Osteocyte (in vitro differentiated cells): Measurements from ENCODE around the gene EDN1. TPM values are rescaled to one million over a fixed set of nuclear protein-coding genes. Genes with fewer than 3 reads are reported as not detected.

Source experiments
- DNase-seq: peaks from one replicate; pipeline ENCODE4 v3.0.0; 2021; ENCODE audit warnings: mixed read lengths; ENCODE audit not compliant: unreplicated experiment; ENCODE audit errors: extremely low spot score
- H3K27ac Mint-ChIP-seq: one replicate; pipeline ENCODE4 v1.8.0; 2021; ENCODE audit warnings: mild to moderate bottlenecking, mixed read lengths; ENCODE audit not compliant: unreplicated experiment
- H3K27me3 Mint-ChIP-seq: one replicate; pipeline ENCODE4 v1.8.0; 2021; ENCODE audit warnings: mixed read lengths; ENCODE audit not compliant: unreplicated experiment
- H3K36me3 Mint-ChIP-seq: one replicate; pipeline ENCODE4 v1.8.0; 2021; ENCODE audit warnings: mixed read lengths; ENCODE audit not compliant: unreplicated experiment
- H3K4me1 Mint-ChIP-seq: one replicate; pipeline ENCODE4 v1.8.0; 2021; ENCODE audit warnings: mixed read lengths; ENCODE audit not compliant: unreplicated experiment
- H3K4me3 Mint-ChIP-seq: one replicate; pipeline ENCODE4 v1.8.0; 2021; ENCODE audit warnings: mild to moderate bottlenecking, moderate library complexity, mixed read lengths; ENCODE audit not compliant: unreplicated experiment
- H3K9me3 Mint-ChIP-seq: one replicate; pipeline ENCODE4 v1.8.0; 2021; ENCODE audit warnings: mixed read lengths; ENCODE audit not compliant: unreplicated experiment
- long read RNA-seq: library from polyadenylated mRNA; unstranded; transcript quantifications from one replicate; pipeline ENCODE4 v2.0.0, GENCODE V29; 2021
- total RNA-seq: library from RNA; stranded (reverse); gene quantifications from 2 replicates; pipeline ENCODE4 v1.2.1, GENCODE V29; 2021
- TF ChIP-seq, protein P1 (sequence below): fragments of 200-600 bp; sonication (generic); IDR thresholded peaks from 2 replicates; pipeline ENCODE4 v1.5.0; 2021; ENCODE audit warnings: antibody characterized with exemption, mild to moderate bottlenecking, moderate library complexity

Gene EDN1
- 10.9 and 13.2 TPM in 2 replicates for total RNA-seq
- long read RNA-seq, transcript EDN1-201 (5 exons, 2,033 nt), result major isoform, 55 of 68 reads
- long read RNA-seq, partial matches to known transcripts, result 2 of 68 reads
- long read RNA-seq, other reads (novel, unspliced or antisense), result 11 of 68 reads

DNA sequence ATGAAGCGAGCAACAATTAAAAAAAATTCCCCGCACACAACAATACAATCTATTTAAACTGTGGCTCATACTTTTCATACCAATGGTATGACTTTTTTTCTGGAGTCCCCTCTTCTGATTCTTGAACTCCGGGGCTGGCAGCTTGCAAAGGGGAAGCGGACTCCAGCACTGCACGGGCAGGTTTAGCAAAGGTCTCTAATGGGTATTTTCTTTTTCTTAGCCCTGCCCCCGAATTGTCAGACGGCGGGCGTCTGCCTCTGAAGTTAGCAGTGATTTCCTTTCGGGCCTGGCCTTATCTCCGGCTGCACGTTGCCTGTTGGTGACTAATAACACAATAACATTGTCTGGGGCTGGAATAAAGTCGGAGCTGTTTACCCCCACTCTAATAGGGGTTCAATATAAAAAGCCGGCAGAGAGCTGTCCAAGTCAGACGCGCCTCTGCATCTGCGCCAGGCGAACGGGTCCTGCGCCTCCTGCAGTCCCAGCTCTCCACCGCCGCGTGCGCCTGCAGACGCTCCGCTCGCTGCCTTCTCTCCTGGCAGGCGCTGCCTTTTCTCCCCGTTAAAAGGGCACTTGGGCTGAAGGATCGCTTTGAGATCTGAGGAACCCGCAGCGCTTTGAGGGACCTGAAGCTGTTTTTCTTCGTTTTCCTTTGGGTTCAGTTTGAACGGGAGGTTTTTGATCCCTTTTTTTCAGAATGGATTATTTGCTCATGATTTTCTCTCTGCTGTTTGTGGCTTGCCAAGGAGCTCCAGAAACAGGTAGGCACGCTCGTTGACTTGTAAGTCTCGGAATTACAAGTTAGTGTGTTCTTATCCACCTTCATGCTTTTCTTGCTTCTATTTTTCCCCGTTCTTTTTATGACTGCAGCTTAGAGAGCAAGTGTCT is at the start of gene EDN1:
Gene EDN1, plus strand, starts transcription at position 429 of the 888 bp plus-strand sequence. Its CDS starts 269 bp downstream, at position 698.
- H3K9me3 Mint-ChIP-seq, result no peaks in the 10 kb centered on the region
- no peaks in the 10 kb centered on the region for H3K27me3 Mint-ChIP-seq
- DNase-seq, result peak; percentile 91
- H3K4me1 Mint-ChIP-seq, result peaks cover 56% of the 10 kb centered on the region
- TF ChIP-seq, protein P1, sequence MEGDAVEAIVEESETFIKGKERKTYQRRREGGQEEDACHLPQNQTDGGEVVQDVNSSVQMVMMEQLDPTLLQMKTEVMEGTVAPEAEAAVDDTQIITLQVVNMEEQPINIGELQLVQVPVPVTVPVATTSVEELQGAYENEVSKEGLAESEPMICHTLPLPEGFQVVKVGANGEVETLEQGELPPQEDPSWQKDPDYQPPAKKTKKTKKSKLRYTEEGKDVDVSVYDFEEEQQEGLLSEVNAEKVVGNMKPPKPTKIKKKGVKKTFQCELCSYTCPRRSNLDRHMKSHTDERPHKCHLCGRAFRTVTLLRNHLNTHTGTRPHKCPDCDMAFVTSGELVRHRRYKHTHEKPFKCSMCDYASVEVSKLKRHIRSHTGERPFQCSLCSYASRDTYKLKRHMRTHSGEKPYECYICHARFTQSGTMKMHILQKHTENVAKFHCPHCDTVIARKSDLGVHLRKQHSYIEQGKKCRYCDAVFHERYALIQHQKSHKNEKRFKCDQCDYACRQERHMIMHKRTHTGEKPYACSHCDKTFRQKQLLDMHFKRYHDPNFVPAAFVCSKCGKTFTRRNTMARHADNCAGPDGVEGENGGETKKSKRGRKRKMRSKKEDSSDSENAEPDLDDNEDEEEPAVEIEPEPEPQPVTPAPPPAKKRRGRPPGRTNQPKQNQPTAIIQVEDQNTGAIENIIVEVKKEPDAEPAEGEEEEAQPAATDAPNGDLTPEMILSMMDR, result peak; percentile 61
- H3K27ac Mint-ChIP-seq, result peak within 1 kb of the TSS; percentile 86
- peak within 1 kb of the TSS; percentile 86 for H3K4me3 Mint-ChIP-seq
- peaks cover 7% of the 10 kb centered on the region for H3K36me3 Mint-ChIP-seq

DNA sequence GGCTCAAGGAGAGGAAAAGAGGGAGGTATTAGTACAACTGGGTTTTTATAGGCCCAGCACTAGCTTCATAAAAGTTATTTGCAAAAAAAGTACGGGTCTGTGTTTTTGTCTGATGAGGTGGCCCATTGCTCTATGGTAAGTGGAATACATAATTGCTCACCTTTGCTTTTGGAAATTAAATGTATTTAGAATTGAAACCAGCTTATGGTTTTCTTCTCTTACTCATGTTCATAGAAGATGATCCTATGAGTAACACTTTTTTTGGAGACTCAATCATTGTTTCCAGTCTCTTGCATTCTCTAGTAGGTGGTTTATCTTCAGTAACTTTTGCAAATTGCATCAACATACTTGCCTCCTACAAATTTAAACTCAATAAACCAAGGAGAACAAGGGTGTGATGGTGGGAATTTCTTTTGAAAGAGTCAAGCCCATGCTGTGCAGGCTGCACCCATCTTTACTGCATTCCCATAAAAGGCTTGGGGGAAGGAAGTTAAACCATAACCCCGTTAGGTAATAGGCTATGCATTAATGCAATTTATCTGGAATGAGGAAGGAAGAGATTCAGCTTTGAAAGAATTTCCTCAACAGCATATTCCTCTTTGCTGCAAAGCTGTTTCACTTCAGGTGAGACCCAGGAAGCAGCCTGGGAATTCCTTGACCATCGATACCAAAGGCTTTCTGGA is 48.5 kb upstream of the EDN1 start:
- Mint-ChIP-seq H3K36me3 (no peaks in the 10 kb centered on the region), H3K27me3 (no peaks in the 10 kb centered on the region), H3K27ac (no peak overlapping the region), H3K4me1 (peaks cover 8% of the 10 kb centered on the region), H3K4me3 (no peak overlapping the region), H3K9me3 (no peaks in the 10 kb centered on the region)
- no peak for DNase-seq
- TF ChIP-seq, protein P1, result no peak

DNA sequence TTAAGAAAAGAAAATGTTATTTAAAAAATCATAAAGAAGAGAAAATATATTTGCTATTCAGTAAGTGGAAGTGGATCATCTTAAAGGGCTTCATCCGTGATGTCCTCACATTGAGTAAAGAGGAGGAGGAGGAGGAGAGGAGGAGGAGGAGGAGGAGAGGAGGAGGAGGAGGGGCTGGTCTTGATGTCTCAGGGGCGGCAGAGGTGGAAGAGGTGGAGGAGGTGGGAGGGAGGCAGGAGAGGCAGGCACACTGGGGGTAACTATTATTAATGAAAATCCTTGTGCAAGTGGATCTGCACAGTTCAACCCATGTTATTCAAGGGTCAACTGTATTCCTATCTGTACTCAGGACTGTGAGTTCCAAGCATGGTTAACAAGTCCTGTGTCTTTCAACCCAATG is 47.0 kb upstream of the EDN1 start:
- H3K27me3 Mint-ChIP-seq, result no peaks in the 10 kb centered on the region
- no peak overlapping the region for H3K4me3 Mint-ChIP-seq
- H3K27ac Mint-ChIP-seq, result no peak overlapping the region
- H3K4me1 Mint-ChIP-seq, result peaks cover 8% of the 10 kb centered on the region
- H3K36me3 Mint-ChIP-seq, result no peaks in the 10 kb centered on the region
- TF ChIP-seq, protein P1, result no peak
- no peak for DNase-seq
- H3K9me3 Mint-ChIP-seq, result no peaks in the 10 kb centered on the region

DNA sequence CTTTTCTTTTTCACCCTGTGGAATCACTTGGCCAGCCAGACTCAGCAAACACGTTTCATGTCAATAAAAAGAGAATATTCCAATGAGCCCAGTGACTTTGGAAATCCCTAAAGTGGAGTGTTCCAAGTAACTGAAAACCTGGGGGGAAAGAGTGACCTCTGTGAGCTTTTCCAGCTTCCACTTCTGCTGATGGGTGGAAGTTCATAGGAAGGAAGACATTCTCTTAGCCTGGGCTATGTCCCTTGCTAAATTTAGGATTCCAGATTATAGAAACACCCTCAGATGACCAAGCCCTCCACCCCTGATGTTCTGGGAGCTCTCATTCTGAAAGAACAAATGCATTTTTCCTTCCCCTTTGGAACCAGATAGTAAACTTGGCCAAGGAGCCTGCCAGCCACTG is 44.8 kb upstream of the EDN1 start:
- DNase-seq, result no peak
- peaks cover 8% of the 10 kb centered on the region for H3K4me1 Mint-ChIP-seq
- no peaks in the 10 kb centered on the region for H3K36me3 Mint-ChIP-seq
- H3K4me3 Mint-ChIP-seq, result no peak overlapping the region
- no peaks in the 10 kb centered on the region for H3K27me3 Mint-ChIP-seq
- H3K27ac Mint-ChIP-seq, result no peak overlapping the region
- H3K9me3 Mint-ChIP-seq, result no peaks in the 10 kb centered on the region
- TF ChIP-seq, protein P1, result no peak
